HEK293 (cell line): ENCODE measurements around the gene FCHSD1.

Experiments
- GFI1B ChIP-seq: fragments of 450-650 bp; formaldehyde crosslinking; IDR thresholded peaks from 2 replicates; pipeline ENCODE4 v1.5.1; 2016; ENCODE audit warnings: missing biosample characterization, missing genetic modification characterization
- GLI2 ChIP-seq: fragments of 450-650 bp; formaldehyde crosslinking; IDR thresholded peaks from 2 replicates; pipeline ENCODE4; 2017; ENCODE audit warnings: missing biosample characterization, missing genetic modification characterization, low read depth, borderline replicate concordance
- KLF7 ChIP-seq: fragments of 450-650 bp; formaldehyde crosslinking; IDR thresholded peaks from 2 replicates; pipeline ENCODE4 v1.5.1; 2016; ENCODE audit warnings: missing biosample characterization, missing genetic modification characterization, borderline replicate concordance
- KLF8 ChIP-seq: fragments of 450-650 bp; formaldehyde crosslinking; IDR thresholded peaks from 2 replicates; pipeline ENCODE4 v1.5.1; 2016; ENCODE audit warnings: missing biosample characterization, missing genetic modification characterization
- PRDM1 ChIP-seq: fragments of 450-650 bp; formaldehyde crosslinking; IDR thresholded peaks from 2 replicates; pipeline ENCODE4; 2016; ENCODE audit warnings: missing biosample characterization, missing genetic modification characterization
- SCRT1 ChIP-seq: fragments of 450-650 bp; formaldehyde crosslinking; IDR thresholded peaks from 2 replicates; pipeline ENCODE4 v1.5.1; 2016; ENCODE audit warnings: missing biosample characterization, missing genetic modification characterization, borderline replicate concordance
- SCRT2 ChIP-seq: fragments of 450-650 bp; formaldehyde crosslinking; IDR thresholded peaks from 2 replicates; pipeline ENCODE4 v1.5.1; 2016; ENCODE audit warnings: missing biosample characterization, missing genetic modification characterization
- SP7 ChIP-seq: fragments of 450-650 bp; formaldehyde crosslinking; IDR thresholded peaks from 2 replicates; pipeline ENCODE4 v1.5.1; 2016; ENCODE audit warnings: missing biosample characterization, missing genetic modification characterization
- WT1 ChIP-seq: fragments of 450-650 bp; formaldehyde crosslinking; IDR thresholded peaks from 2 replicates; pipeline ENCODE4 v1.5.1; 2016; ENCODE audit warnings: missing biosample characterization, missing genetic modification characterization
- ZBTB7A ChIP-seq: fragments of 450-650 bp; formaldehyde crosslinking; IDR thresholded peaks from 2 replicates; pipeline ENCODE4 v1.5.1; 2016; ENCODE audit warnings: low read depth, missing biosample characterization, missing genetic modification characterization
- ZFP41 ChIP-seq: fragments of 450-650 bp; formaldehyde crosslinking; IDR thresholded peaks from 2 replicates; pipeline ENCODE4 v1.5.1; 2016; ENCODE audit warnings: missing biosample characterization, missing genetic modification characterization, borderline replicate concordance
- ZNF132 ChIP-seq: fragments of 450-650 bp; formaldehyde crosslinking; IDR thresholded peaks from 2 replicates; pipeline ENCODE4 v1.5.1; 2017; ENCODE audit warnings: missing biosample characterization, missing genetic modification characterization, borderline replicate concordance
- ZNF133 ChIP-seq: fragments of 450-650 bp; formaldehyde crosslinking; IDR thresholded peaks from 2 replicates; pipeline ENCODE4 v1.5.1; 2016; ENCODE audit warnings: missing biosample characterization, missing genetic modification characterization
- ZNF19 ChIP-seq: fragments of 450-650 bp; formaldehyde crosslinking; IDR thresholded peaks from 2 replicates; pipeline ENCODE4; 2016; ENCODE audit warnings: missing biosample characterization, missing genetic modification characterization, low read depth
- ZNF2 ChIP-seq: fragments of 450-650 bp; formaldehyde crosslinking; IDR thresholded peaks from 2 replicates; pipeline ENCODE4 v1.5.1; 2016; ENCODE audit warnings: missing biosample characterization, missing genetic modification characterization
- ZNF341 ChIP-seq: fragments of 450-650 bp; formaldehyde crosslinking; IDR thresholded peaks from 2 replicates; pipeline ENCODE4; 2016; ENCODE audit warnings: low read depth, missing biosample characterization, missing genetic modification characterization
- ZNF350 ChIP-seq: fragments of 450-650 bp; formaldehyde crosslinking; IDR thresholded peaks from 2 replicates; pipeline ENCODE4 v1.5.0; 2017; ENCODE audit warnings: missing biosample characterization, mild to moderate bottlenecking, missing genetic modification characterization
- ZNF391 ChIP-seq: fragments of 450-650 bp; formaldehyde crosslinking; IDR thresholded peaks from 2 replicates; pipeline ENCODE4 v1.5.1; 2016; ENCODE audit warnings: low read depth, missing biosample characterization, missing genetic modification characterization, borderline replicate concordance
- ZNF521 ChIP-seq: fragments of 450-650 bp; formaldehyde crosslinking; IDR thresholded peaks from 2 replicates; pipeline ENCODE4 v1.5.1; 2017; ENCODE audit warnings: missing biosample characterization, mild to moderate bottlenecking, missing genetic modification characterization
- ZNF544 ChIP-seq: fragments of 450-650 bp; formaldehyde crosslinking; IDR thresholded peaks from 2 replicates; pipeline ENCODE4 v1.5.0; 2017; ENCODE audit warnings: missing biosample characterization, missing genetic modification characterization
- ZNF610 ChIP-seq: fragments of 450-650 bp; formaldehyde crosslinking; IDR thresholded peaks from 2 replicates; pipeline ENCODE4 v1.5.1; 2016; ENCODE audit warnings: missing biosample characterization, missing genetic modification characterization, borderline replicate concordance
- ZNF623 ChIP-seq: fragments of 450-650 bp; formaldehyde crosslinking; IDR thresholded peaks from 2 replicates; pipeline ENCODE4 v1.5.1; 2016; ENCODE audit warnings: missing biosample characterization, missing genetic modification characterization
- ZNF664 ChIP-seq: fragments of 450-650 bp; formaldehyde crosslinking; IDR thresholded peaks from 2 replicates; pipeline ENCODE4 v1.5.1; 2016; ENCODE audit warnings: missing biosample characterization, missing genetic modification characterization
- ZNF76 ChIP-seq: fragments of 450-650 bp; formaldehyde crosslinking; IDR thresholded peaks from 2 replicates; pipeline ENCODE4; 2016; ENCODE audit warnings: low read depth, missing biosample characterization, missing genetic modification characterization, borderline replicate concordance
- ZNF791 ChIP-seq: fragments of 450-650 bp; formaldehyde crosslinking; IDR thresholded peaks from 2 replicates; pipeline ENCODE4 v1.5.1; 2016; ENCODE audit warnings: missing biosample characterization, missing genetic modification characterization
- TF ChIP-seq, protein P1 (sequence below): fragments of 450-650 bp; formaldehyde crosslinking; IDR thresholded peaks from 2 replicates; pipeline ENCODE4 v1.5.1; 2017; ENCODE audit warnings: missing biosample characterization, mild to moderate bottlenecking, missing genetic modification characterization, moderate library complexity
- TF ChIP-seq, protein P2 (sequence below): fragments of 450-650 bp; formaldehyde crosslinking; IDR thresholded peaks from 2 replicates; pipeline ENCODE4 v1.5.1; 2017; ENCODE audit warnings: missing biosample characterization, missing genetic modification characterization
- TF ChIP-seq, protein P3 (sequence below): fragments of 450-650 bp; formaldehyde crosslinking; IDR thresholded peaks from 2 replicates; pipeline ENCODE4 v1.5.1; 2016; ENCODE audit warnings: missing biosample characterization, missing genetic modification characterization
- TF ChIP-seq, protein P4 (sequence below): fragments of 450-650 bp; formaldehyde crosslinking; IDR thresholded peaks from 2 replicates; pipeline ENCODE4 v1.5.1; 2016; ENCODE audit warnings: missing biosample characterization, missing genetic modification characterization, low read depth
- TF ChIP-seq, protein P5 (sequence below): fragments of 450-650 bp; formaldehyde crosslinking; IDR thresholded peaks from 2 replicates; pipeline ENCODE4 v1.5.1; 2016; ENCODE audit warnings: missing biosample characterization, missing genetic modification characterization
- TF ChIP-seq, protein P6 (sequence below): fragments of 450-650 bp; formaldehyde crosslinking; IDR thresholded peaks from 2 replicates; pipeline ENCODE4 v1.5.1; 2017; ENCODE audit warnings: missing biosample characterization, missing genetic modification characterization
- TF ChIP-seq, protein P7 (sequence below): fragments of 450-650 bp; formaldehyde crosslinking; IDR thresholded peaks from 2 replicates; pipeline ENCODE4; 2016; ENCODE audit warnings: missing biosample characterization, missing genetic modification characterization

Gene FCHSD1

DNA sequence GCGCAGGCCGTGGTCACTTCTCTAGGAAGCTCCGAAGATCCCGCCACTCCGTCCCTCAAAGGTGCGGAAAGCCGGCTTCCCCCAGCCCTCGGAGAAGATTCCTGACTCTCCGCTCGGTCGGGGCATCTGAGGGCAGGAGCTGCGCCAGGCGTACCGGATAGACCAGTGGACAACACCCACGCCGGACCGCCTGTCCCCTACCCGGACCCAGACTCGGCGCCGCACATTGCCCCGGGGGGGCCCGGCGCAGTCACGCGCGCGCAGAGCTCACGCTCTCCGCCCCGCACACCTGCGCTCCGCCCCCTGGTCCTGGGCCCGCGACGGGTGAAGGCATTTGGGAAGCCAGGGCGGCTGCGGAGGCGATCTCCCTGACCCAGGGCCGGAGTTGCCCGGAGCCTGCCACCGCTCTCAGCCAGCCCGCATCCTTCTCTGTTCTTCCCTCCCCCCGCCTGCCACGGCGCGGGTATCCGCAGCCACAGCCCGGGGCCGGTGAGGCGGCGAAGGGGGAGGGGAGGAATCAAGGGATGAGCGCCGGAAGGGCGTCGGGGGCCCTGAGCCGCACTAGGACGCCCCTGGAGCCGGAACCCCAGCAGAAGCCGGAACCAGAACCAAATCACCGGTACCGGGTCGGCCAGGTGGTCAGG lies 14.0 kb downstream of the FCHSD1 start (continued):
- TF ChIP-seq, protein P1, sequence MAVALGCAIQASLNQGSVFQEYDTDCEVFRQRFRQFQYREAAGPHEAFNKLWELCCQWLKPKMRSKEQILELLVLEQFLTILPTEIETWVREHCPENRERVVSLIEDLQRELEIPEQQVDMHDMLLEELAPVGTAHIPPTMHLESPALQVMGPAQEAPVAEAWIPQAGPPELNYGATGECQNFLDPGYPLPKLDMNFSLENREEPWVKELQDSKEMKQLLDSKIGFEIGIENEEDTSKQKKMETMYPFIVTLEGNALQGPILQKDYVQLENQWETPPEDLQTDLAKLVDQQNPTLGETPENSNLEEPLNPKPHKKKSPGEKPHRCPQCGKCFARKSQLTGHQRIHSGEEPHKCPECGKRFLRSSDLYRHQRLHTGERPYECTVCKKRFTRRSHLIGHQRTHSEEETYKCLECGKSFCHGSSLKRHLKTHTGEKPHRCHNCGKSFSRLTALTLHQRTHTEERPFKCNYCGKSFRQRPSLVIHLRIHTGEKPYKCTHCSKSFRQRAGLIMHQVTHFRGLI = no peak
- no peak for TF ChIP-seq ZBTB7A
- TF ChIP-seq ZNF544 = no peak
- no peak for TF ChIP-seq ZNF2
- TF ChIP-seq ZNF350 (tag by site-specific recombination) = no peak
- TF ChIP-seq, protein P2, sequence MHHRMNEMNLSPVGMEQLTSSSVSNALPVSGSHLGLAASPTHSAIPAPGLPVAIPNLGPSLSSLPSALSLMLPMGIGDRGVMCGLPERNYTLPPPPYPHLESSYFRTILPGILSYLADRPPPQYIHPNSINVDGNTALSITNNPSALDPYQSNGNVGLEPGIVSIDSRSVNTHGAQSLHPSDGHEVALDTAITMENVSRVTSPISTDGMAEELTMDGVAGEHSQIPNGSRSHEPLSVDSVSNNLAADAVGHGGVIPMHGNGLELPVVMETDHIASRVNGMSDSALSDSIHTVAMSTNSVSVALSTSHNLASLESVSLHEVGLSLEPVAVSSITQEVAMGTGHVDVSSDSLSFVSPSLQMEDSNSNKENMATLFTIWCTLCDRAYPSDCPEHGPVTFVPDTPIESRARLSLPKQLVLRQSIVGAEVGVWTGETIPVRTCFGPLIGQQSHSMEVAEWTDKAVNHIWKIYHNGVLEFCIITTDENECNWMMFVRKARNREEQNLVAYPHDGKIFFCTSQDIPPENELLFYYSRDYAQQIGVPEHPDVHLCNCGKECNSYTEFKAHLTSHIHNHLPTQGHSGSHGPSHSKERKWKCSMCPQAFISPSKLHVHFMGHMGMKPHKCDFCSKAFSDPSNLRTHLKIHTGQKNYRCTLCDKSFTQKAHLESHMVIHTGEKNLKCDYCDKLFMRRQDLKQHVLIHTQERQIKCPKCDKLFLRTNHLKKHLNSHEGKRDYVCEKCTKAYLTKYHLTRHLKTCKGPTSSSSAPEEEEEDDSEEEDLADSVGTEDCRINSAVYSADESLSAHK (tag by site-specific recombination) = no peak
- TF ChIP-seq ZNF133 (tag by site-specific recombination) = no peak
- no peak for TF ChIP-seq ZNF132
- no peak for TF ChIP-seq SCRT1 (tag by site-specific recombination)
- no peak for TF ChIP-seq ZNF521
- TF ChIP-seq ZNF341 = peak; percentile 82
- no peak for TF ChIP-seq GLI2 (tag by site-specific recombination)
- TF ChIP-seq, protein P3, sequence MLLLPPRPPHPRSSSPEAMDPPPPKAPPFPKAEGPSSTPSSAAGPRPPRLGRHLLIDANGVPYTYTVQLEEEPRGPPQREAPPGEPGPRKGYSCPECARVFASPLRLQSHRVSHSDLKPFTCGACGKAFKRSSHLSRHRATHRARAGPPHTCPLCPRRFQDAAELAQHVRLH (tag by site-specific recombination) = no peak
- no peak for TF ChIP-seq GFI1B
- TF ChIP-seq ZNF623 = no peak
- TF ChIP-seq, protein P4, sequence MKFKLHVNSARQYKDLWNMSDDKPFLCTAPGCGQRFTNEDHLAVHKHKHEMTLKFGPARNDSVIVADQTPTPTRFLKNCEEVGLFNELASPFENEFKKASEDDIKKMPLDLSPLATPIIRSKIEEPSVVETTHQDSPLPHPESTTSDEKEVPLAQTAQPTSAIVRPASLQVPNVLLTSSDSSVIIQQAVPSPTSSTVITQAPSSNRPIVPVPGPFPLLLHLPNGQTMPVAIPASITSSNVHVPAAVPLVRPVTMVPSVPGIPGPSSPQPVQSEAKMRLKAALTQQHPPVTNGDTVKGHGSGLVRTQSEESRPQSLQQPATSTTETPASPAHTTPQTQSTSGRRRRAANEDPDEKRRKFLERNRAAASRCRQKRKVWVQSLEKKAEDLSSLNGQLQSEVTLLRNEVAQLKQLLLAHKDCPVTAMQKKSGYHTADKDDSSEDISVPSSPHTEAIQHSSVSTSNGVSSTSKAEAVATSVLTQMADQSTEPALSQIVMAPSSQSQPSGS (tag by site-specific recombination) = no peak
- no peak for TF ChIP-seq ZNF391 (tag by site-specific recombination)
- no peak for TF ChIP-seq PRDM1 (tag by site-specific recombination)
- TF ChIP-seq ZNF664 = no peak
- TF ChIP-seq, protein P5, sequence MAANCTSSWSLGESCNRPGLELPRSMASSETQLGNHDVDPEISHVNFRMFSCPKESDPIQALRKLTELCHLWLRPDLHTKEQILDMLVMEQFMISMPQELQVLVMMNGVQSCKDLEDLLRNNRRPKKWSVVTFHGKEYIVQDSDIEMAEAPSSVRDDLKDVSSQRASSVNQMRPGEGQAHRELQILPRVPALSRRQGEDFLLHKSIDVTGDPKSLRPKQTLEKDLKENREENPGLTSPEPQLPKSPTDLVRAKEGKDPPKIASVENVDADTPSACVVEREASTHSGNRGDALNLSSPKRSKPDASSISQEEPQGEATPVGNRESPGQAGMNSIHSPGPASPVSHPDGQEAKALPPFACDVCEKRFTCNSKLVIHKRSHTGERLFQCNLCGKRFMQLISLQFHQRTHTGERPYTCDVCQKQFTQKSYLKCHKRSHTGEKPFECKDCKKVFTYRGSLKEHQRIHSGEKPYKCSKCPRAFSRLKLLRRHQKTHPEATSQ (tag by site-specific recombination) = no peak
- no peak for TF ChIP-seq ZNF610 (tag by site-specific recombination)
- TF ChIP-seq KLF8 (tag by site-specific recombination) = no peak
- TF ChIP-seq ZNF19 = no peak
- TF ChIP-seq ZFP41 = no peak
- no peak for TF ChIP-seq SCRT2
- no peak for TF ChIP-seq KLF7 (tag by site-specific recombination)
- TF ChIP-seq ZNF76 = no peak
- no peak for TF ChIP-seq WT1 (tag by site-specific recombination)
- TF ChIP-seq, protein P6, sequence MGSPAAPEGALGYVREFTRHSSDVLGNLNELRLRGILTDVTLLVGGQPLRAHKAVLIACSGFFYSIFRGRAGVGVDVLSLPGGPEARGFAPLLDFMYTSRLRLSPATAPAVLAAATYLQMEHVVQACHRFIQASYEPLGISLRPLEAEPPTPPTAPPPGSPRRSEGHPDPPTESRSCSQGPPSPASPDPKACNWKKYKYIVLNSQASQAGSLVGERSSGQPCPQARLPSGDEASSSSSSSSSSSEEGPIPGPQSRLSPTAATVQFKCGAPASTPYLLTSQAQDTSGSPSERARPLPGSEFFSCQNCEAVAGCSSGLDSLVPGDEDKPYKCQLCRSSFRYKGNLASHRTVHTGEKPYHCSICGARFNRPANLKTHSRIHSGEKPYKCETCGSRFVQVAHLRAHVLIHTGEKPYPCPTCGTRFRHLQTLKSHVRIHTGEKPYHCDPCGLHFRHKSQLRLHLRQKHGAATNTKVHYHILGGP (tag by site-specific recombination) = no peak
- TF ChIP-seq, protein P7, sequence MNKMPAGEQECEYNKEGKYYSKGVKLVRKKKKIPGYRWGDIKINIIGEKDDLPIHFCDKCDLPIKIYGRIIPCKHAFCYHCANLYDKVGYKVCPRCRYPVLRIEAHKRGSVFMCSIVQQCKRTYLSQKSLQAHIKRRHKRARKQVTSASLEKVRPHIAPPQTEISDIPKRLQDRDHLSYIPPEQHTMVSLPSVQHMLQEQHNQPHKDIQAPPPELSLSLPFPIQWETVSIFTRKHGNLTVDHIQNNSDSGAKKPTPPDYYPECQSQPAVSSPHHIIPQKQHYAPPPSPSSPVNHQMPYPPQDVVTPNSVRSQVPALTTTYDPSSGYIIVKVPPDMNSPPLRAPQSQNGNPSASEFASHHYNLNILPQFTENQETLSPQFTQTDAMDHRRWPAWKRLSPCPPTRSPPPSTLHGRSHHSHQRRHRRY (tag by site-specific recombination) = no peak
- 0 out of 2 replicates have a peak, but pooled peaks have one; percentile 42 for TF ChIP-seq SP7 (tag by site-specific recombination)
- no peak for TF ChIP-seq ZNF791 (tag by site-specific recombination)
